Ascending aorta (tissue), 2 donors: ENCODE results near the gene ARRDC2. TPM values are rescaled to one million over a fixed set of nuclear protein-coding genes. Genes with fewer than 3 reads are reported as not detected.

ENCODE experiments used
- DNase-seq, 2 donors: peaks; one replicate each; pipeline ENCODE4 v3.0.0-alpha.2; 2019; ENCODE audit warnings: low spot score in 2 of 2
- H3K27ac ChIP-seq, 2 donors: fragments of 200-600 bp; sonication (generic); one replicate each; pipeline ENCODE4 v1.5.1; 2016 to 2017; ENCODE audit warnings: mild to moderate bottlenecking in 1 of 2
- H3K27me3 ChIP-seq: fragments of 200-600 bp; sonication (generic); one replicate; pipeline ENCODE4 v1.5.1; 2017
- H3K36me3 ChIP-seq, 2 donors: fragments of 200-600 bp; sonication (generic); one replicate each; pipeline ENCODE4 v1.5.1; 2016
- H3K4me1 ChIP-seq, 2 donors: fragments of 200-600 bp; sonication (generic); one replicate each; pipeline ENCODE4 v1.5.1; 2016 to 2017; ENCODE audit warnings: mild to moderate bottlenecking in 1 of 2
- H3K4me3 ChIP-seq, 2 donors: fragments of 200-600 bp; sonication (generic); one replicate each; pipeline ENCODE4 v1.5.1; 2016 to 2017; ENCODE audit warnings: mild to moderate bottlenecking in 1 of 2
- H3K9me3 ChIP-seq, 2 donors: fragments of 200-600 bp; sonication (generic); one replicate each; pipeline ENCODE4 v1.5.1; 2016
- CTCF ChIP-seq, 3 experiments: fragments of 200-600 bp in 2 of 3; fragments of 450-650 bp in 1 of 3; sonication (generic) in 2 of 3; IDR thresholded peaks; one replicate each; pipeline ENCODE4 v1.5.1; 2016 to 2019; ENCODE audit warnings: antibody characterized with exemption in 3 of 3, mild to moderate bottlenecking in 1 of 3, moderate library complexity in 1 of 3
- intact Hi-C: fragments of 100-400 bp; cut with DNase I; formaldehyde crosslinking; loops from one replicate; pipeline ENCODE4 v1.15.1; 2023
- total RNA-seq: library from RNA; depleted of rRNA; stranded (reverse); fragments of >200 nt; gene quantifications from one replicate; pipeline ENCODE4 v1.1.0, GENCODE V29; 2016

ARRDC2 gene
- total RNA-seq, 1 donor from 2014 or later, result 443 TPM

- Histone ChIP-seq H3K4me3 (no peak overlapping the region), H3K36me3 (no peaks in the 10 kb centered on the region), H3K9me3 (no peaks in the 10 kb centered on the region), H3K27me3 (no peaks in the 10 kb centered on the region), H3K27ac (no peak overlapping the region), H3K4me1 (peaks cover 4% of the 10 kb centered on the region in 2 donors)
- intact Hi-C loops, result loop anchor here (1.0 kb wide), 3 partner anchors 51 to 138 kb away; partner anchors contain the start of gene RPL18A
- TF ChIP-seq CTCF (IDR thresholded peaks at IDR 0.05), result peak; percentile 94 to 98 (median 97)
- peak; percentile 59 to 93 for DNase-seq
Observed at GRCh38 chr19:17996826-17997316, 11.1 kb upstream of the ARRDC2 start.

GRCh38 chr19:17997969-17998826 is 9.8 kb upstream of the ARRDC2 start:
- TF ChIP-seq CTCF (IDR thresholded peaks at IDR 0.05), result peak in 2 of 3 experiments; percentile 1 to 17
- H3K9me3 ChIP-seq, result no peaks in the 10 kb centered on the region
- H3K36me3 ChIP-seq, result no peaks in the 10 kb centered on the region
- H3K4me1 ChIP-seq, result peaks cover 4 to 10% of the 10 kb centered on the region in 2 donors
- no peak for DNase-seq
- H3K4me3 ChIP-seq, result no peak overlapping the region
- H3K27ac ChIP-seq, result no peak overlapping the region
- intact Hi-C loops, result loop anchor here (1.0 kb wide), 2 partner anchors 52 to 139 kb away; partner anchors contain the start of gene RPL18A
- no peaks in the 10 kb centered on the region for H3K27me3 ChIP-seq

- Histone ChIP-seq H3K27me3 (no peaks in the 10 kb centered on the region), H3K4me3 (no peak overlapping the region), H3K36me3 (no peaks in the 10 kb centered on the region), H3K4me1 (peaks cover 4 to 10% of the 10 kb centered on the region in 2 donors), H3K27ac (no peak overlapping the region), H3K9me3 (no peaks in the 10 kb centered on the region)
- no peak for TF ChIP-seq CTCF (IDR thresholded peaks at IDR 0.05)
- DNase-seq, result no peak
- intact Hi-C loops, result no loop called here
Observed at GRCh38 chr19:17998827-17999150, 9.2 kb upstream of the ARRDC2 start.

GRCh38 chr19:17999684-18000479 is 8.1 kb upstream of the ARRDC2 start:
- no peak for DNase-seq
- Histone ChIP-seq H3K27ac (peak overlapping the region; percentile 88 to 95), H3K4me3 (peak overlapping the region in 1 of 2 donors; percentile 80), H3K27me3 (no peaks in the 10 kb centered on the region), H3K4me1 (peaks cover 4 to 10% of the 10 kb centered on the region in 2 donors), H3K36me3 (no peaks in the 10 kb centered on the region), H3K9me3 (no peaks in the 10 kb centered on the region)
- no peak for TF ChIP-seq CTCF (IDR thresholded peaks at IDR 0.05)
- intact Hi-C loops, result loop anchor here (2.0 kb wide), 1 partner anchor 153 kb away; the partner anchor contains the start of gene PIK3R2

- peak overlapping the region; percentile 72 to 80 for H3K4me3 ChIP-seq
- no peak for DNase-seq
- no peak for TF ChIP-seq CTCF (IDR thresholded peaks at IDR 0.05)
- intact Hi-C loops, result loop anchor here (2.0 kb wide), 1 partner anchor 152 kb away; the partner anchor contains the start of gene PIK3R2
- peaks cover 4 to 10% of the 10 kb centered on the region in 2 donors for H3K4me1 ChIP-seq
- peak overlapping the region; percentile 88 to 95 for H3K27ac ChIP-seq
- H3K27me3 ChIP-seq, result no peaks in the 10 kb centered on the region
- no peaks in the 10 kb centered on the region for H3K36me3 ChIP-seq
- no peaks in the 10 kb centered on the region for H3K9me3 ChIP-seq
Observed at GRCh38 chr19:18000480-18000914, 7.5 kb upstream of the ARRDC2 start.
